Measurements from ENCODE around the gene S100G.
"Not testable (repeated sequence)": the region's sequence is repeated elsewhere in the genome, so short reads cannot be mapped to it uniquely, and the experiment has no call there.

The S100G gene

GRCh38 chrX:16649858-16650257 lies at the start of gene S100G:
Gene S100G, plus strand, starts transcription at chrX:16650158. Its CDS starts 849 bp downstream, at chrX:16651007.
- in situ Hi-C loops (cut with MboI; ENCODE audit: low sequenced_read_pairs), result no loop called here

DNA sequence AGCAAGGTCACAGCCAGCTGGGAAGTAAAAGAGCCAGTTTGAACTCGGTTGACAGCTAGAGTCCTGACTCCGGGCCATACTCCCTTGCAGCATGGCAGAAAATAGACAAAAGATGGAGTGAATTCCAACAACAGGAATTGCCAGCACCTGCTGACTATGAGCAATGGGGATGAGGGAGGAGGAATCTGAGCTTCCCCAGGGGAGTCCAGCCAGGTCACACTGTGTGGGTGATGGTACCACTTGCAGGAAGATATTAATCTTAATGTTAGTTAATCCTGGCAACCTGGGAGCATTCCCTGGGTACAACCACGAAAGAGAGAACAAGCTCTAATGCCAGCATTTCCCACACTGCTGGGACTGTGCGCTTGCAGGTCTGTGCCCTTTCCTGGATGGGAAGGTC lies 48.1 kb upstream of the S100G start:
- in situ Hi-C loops (cut with MboI; ENCODE audit: low sequenced_read_pairs), result no loop called here

DNA sequence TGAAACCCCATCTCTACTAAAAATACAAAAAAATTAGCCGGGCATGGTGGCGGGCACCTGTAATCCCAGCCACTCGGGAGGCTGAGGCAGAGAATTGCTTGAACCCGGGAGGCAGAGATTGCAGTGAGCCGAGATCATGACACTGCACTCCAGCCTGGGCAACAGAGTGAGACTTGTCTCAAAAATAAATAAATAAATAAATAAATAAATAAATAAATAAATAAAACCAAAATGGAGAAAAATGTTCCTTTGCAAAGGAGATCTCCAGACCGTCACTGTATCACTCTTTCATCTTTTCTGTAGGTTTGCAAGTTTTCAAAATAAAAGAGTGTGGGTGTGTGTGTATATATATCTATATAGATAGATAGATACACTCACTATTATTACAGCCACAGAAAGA lies 46.7 kb upstream of the S100G start:
- in situ Hi-C loops (cut with MboI; ENCODE audit: low sequenced_read_pairs), result not testable (repeated sequence)

- in situ Hi-C loops (cut with MboI; ENCODE audit: low sequenced_read_pairs), result no loop called here
These were observed 46.1 kb upstream of the S100G start for GRCh38 chrX:16603822-16604221.

GRCh38 chrX:16604337-16604736 lies 45.6 kb upstream of the S100G start:
- in situ Hi-C loops (cut with MboI; ENCODE audit: low sequenced_read_pairs), result no loop called here

- in situ Hi-C loops (cut with MboI; ENCODE audit: low sequenced_read_pairs), result no loop called here
These were observed 43.7 kb upstream of the S100G start for GRCh38 chrX:16606142-16606720.

DNA sequence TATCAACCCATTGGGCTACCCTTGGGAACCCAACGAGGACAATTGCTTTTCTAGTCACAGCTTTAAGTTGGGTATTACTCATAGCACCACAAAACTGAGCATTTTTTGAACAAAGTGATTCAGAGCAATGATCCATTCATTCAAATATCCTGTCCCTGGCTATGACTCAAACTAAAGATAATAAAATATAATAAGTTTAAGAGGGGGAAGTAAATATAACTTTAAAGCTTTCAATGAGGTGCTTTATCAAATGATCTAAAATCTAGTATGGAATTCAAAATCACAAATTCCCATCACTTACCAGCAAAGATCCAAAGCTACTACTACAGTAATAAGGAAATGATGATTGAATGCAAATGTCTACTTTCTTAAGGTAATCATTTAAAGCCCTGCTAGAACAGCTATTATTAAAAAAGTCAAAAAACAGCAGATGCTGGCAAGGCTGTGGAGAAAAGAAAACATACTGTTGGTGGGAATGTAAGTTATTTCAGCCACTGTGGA lies 39.8 kb upstream of the S100G start:
- in situ Hi-C loops (cut with MboI; ENCODE audit: low sequenced_read_pairs), result no loop called here

GRCh38 chrX:16610654-16611053 lies 39.3 kb upstream of the S100G start:
- in situ Hi-C loops (cut with MboI; ENCODE audit: low sequenced_read_pairs), result not testable (repeated sequence)

GRCh38 chrX:16612257-16612897 lies 37.6 kb upstream of the S100G start:
- in situ Hi-C loops (cut with MboI; ENCODE audit: low sequenced_read_pairs), result no loop called here

- in situ Hi-C loops (cut with MboI; ENCODE audit: low sequenced_read_pairs), result no loop called here
These were observed 32.6 kb upstream of the S100G start for GRCh38 chrX:16617382-16617781.

DNA sequence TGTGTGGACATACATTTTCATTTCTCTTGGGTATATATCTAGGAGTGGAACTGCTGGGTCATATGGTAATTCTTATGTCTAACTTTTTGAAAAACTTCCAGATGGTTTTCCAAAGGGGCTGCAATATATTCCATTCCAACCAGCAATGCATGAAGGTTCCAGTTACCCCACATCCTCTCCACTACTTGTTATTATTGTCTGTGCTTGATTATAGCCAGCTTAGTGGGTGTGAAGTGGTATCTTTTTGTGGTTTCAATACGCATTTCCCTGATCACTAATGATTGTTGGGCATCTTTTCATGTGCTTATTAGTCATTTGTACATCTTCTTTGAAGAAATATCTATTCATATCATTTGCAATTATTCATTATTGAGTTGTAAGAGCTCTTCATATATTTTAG lies 31.5 kb upstream of the S100G start:
- in situ Hi-C loops (cut with MboI; ENCODE audit: low sequenced_read_pairs), result no loop called here

DNA sequence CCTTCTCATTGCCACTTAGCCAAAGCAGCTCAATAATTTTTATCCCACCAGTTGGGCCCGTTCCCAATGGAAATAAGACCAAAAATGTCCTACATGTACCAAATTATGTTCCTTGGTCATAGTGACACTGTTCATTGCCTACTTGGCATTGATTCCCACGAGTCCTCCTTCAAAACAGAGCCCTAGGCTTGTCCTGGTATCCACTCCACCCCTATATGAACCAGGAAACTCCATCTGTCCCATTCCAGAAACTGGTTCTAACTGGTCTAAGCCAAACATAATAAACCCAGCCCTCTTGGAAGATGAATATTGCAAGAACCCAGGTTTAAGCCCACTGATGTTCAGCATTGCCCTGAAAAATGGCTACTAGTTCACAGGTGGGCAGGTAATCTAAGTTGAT lies 30.9 kb upstream of the S100G start:
- in situ Hi-C loops (cut with MboI; ENCODE audit: low sequenced_read_pairs), result no loop called here

GRCh38 chrX:16628511-16628910 lies 21.4 kb upstream of the S100G start:
- in situ Hi-C loops (cut with MboI; ENCODE audit: low sequenced_read_pairs), result not testable (repeated sequence)

- in situ Hi-C loops (cut with MboI; ENCODE audit: low sequenced_read_pairs), result no loop called here
These were observed 20.9 kb upstream of the S100G start for GRCh38 chrX:16628946-16629595.

GRCh38 chrX:16629909-16630308 lies 20.0 kb upstream of the S100G start:
- in situ Hi-C loops (cut with MboI; ENCODE audit: low sequenced_read_pairs), result no loop called here

DNA sequence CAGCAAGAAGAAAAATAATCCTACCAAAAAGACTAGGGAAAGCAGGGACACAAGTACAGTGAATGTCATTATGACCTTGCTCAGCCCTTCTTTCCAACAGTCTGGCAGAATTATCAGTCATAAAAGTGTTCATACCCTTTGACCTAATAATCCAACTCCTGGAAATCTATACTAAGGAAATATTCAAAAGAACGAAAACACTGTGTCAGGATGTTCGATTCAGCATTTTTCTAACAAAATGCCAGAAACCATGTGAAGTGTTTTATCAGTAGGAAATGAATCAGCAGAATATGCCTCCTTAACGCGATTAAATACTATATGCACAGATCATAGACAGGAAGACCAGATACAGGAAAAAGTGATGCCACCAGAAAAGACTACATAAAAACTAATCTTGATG lies 16.2 kb upstream of the S100G start:
- in situ Hi-C loops (cut with MboI; ENCODE audit: low sequenced_read_pairs), result no loop called here

DNA sequence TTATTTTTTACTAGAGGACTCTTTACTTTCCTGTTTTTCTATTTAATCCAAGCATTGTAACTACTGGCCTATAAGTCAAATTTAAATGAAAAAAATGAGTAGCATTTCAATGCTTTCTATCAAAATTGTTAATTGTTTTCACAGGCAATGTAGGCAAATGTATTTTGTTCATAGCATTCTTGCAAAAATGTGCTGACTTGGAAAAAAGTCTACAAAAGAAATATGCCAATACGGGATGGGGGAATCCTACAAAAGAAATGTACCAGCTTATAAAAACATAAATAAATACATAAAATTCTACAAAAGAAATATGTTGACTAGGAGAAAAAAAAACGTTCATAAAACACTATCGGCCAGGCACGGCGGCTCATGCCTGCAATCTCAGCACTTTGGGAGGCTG lies 14.9 kb upstream of the S100G start:
- in situ Hi-C loops (cut with MboI; ENCODE audit: low sequenced_read_pairs), result no loop called here

DNA sequence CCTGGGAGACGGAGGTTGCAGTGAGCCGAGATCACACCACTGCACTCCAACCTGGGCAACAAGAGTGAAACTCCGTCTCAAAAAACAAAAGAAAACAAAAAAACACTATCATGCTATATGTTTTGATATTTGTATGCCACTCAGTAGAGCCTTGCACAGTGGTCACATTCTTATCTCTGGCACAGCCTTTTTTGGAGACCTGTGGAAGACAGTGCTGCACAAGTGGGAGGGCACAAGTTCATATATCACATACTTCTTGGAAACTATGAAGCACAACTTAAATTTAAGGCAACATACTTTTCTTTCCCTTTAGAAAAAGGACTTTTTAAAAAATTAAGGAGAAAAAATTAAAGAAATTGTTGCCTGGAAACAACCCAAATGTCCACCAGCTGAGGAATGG lies 14.4 kb upstream of the S100G start:
- in situ Hi-C loops (cut with MboI; ENCODE audit: low sequenced_read_pairs), result no loop called here

DNA sequence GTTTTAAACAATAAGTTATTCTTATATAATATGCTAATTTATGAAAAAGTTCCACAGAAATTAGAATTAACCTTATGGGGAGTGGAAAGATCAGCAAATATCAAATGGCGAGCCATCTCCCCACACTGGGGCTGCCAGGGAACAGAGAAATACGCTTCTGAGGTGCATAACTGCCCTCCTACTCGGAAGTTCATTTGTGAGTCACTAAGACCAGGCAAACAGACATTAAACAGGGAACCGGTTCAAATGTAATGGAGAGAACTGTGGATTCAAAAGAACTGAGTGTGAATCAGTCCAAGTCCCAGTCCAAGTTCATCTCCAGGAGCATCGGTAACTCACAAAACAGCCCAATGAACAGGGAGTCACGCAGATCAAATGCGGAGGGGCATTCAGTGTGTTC lies 11.4 kb upstream of the S100G start:
- in situ Hi-C loops (cut with MboI; ENCODE audit: low sequenced_read_pairs), result no loop called here

GRCh38 chrX:16639966-16640365 lies 10.0 kb upstream of the S100G start:
- in situ Hi-C loops (cut with MboI; ENCODE audit: low sequenced_read_pairs), result no loop called here

DNA sequence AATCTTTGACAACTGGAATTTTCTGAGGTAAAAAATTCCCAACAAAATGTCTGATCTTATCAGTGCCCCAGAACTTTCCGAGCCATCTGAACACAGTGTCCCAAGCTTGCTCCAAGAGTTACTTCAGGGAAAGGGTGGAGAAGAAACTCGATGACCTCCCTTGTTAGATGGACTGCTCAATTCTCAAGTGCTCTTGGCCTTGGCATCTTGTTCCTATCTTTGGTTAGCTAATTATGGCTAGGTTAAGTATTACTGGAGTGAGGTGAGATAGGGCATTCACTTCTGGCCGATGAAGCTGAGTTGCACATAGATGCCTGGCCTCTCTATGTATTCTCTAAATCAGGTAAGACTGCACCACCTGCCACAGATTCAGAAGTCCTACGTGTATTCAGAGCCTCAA lies 9.1 kb upstream of the S100G start:
- in situ Hi-C loops (cut with MboI; ENCODE audit: low sequenced_read_pairs), result no loop called here

DNA sequence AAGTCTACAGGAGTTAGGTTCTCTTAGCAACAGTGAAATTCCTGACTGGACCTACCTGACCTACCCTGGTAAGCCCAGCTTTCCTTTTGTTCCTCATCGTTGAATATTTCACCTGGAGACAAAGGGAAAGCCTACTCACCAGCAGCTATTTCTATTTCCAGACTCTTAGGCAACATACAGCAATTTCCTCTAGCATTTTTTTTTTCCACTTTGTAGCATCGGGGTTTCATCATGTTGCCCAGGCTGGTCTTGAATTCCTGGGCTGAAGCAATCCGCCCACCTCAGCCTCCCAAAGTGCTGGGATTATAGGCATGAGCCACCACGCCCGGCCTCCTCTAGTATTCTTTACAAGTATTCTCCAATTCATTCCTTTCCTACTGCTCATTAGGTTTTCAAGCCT lies 6.8 kb upstream of the S100G start:
- in situ Hi-C loops (cut with MboI; ENCODE audit: low sequenced_read_pairs), result no loop called here

Measured in HL-60/S4 treated with phorbol 12-myristate 13-acetate at 8.2 ng/mL for 4 days and 3 days (cell line).